ENCODE data around the gene DYNLT3.

Gene DYNLT3

GRCh38 chrX:37846558-37846933 is 825 bp downstream of the DYNLT3 start:
- H3K4me1 ChIP-seq (ENCODE audit: control insufficient read depth, insufficient read depth, low read length), result no peaks in the 10 kb centered on the region
- no peaks in the 10 kb centered on the region for H3K36me3 ChIP-seq (ENCODE audit: control insufficient read depth, insufficient read depth, low read length)
- H3K4me3 ChIP-seq (ENCODE audit: insufficient read depth, low read depth, low read length), result peak overlapping the region; percentile 58
- no peaks in the 10 kb centered on the region for H3K9me3 ChIP-seq (ENCODE audit: control insufficient read depth, low read length)
- no peaks in the 10 kb centered on the region for H3K27me3 ChIP-seq (ENCODE audit: control insufficient read depth, insufficient read depth, low read length, poor library complexity, severe bottlenecking)
- WGBS, 2 experiments, result 80 to 93% methylated on average over 1 of the region's 1 CpG
- no peak overlapping the region for H3K27ac ChIP-seq (ENCODE audit: insufficient read depth, low read depth, low read length, poor library complexity, severe bottlenecking)

GRCh38 chrX:37846141-37846540 is 1.2 kb downstream of the DYNLT3 start:
- 100% methylated on average over 2 of the region's 3 CpGs; no CpG with 5 or more reads in 1 of the 2 experiments for WGBS, 2 experiments
- Histone ChIP-seq H3K4me3 (ENCODE audit: insufficient read depth, low read depth, low read length) (no peak overlapping the region), H3K36me3 (ENCODE audit: control insufficient read depth, insufficient read depth, low read length) (no peaks in the 10 kb centered on the region), H3K4me1 (ENCODE audit: control insufficient read depth, insufficient read depth, low read length) (no peaks in the 10 kb centered on the region), H3K9me3 (ENCODE audit: control insufficient read depth, low read length) (no peaks in the 10 kb centered on the region), H3K27me3 (ENCODE audit: control insufficient read depth, insufficient read depth, low read length, poor library complexity, severe bottlenecking) (no peaks in the 10 kb centered on the region), H3K27ac (ENCODE audit: insufficient read depth, low read depth, low read length, poor library complexity, severe bottlenecking) (no peak overlapping the region)

GRCh38 chrX:37844622-37845021 is 2.7 kb downstream of the DYNLT3 start:
- Histone ChIP-seq H3K27ac (ENCODE audit: insufficient read depth, low read depth, low read length, poor library complexity, severe bottlenecking) (no peak overlapping the region), H3K4me3 (ENCODE audit: insufficient read depth, low read depth, low read length) (no peak overlapping the region), H3K36me3 (ENCODE audit: control insufficient read depth, insufficient read depth, low read length) (no peaks in the 10 kb centered on the region), H3K27me3 (ENCODE audit: control insufficient read depth, insufficient read depth, low read length, poor library complexity, severe bottlenecking) (no peaks in the 10 kb centered on the region), H3K4me1 (ENCODE audit: control insufficient read depth, insufficient read depth, low read length) (no peaks in the 10 kb centered on the region), H3K9me3 (ENCODE audit: control insufficient read depth, low read length) (no peaks in the 10 kb centered on the region)

GRCh38 chrX:37840931-37841330 is 6.4 kb downstream of the DYNLT3 start:
- H3K4me1 ChIP-seq (ENCODE audit: control insufficient read depth, insufficient read depth, low read length), result no peaks in the 10 kb centered on the region
- 83 to 93% methylated on average over 3 of the region's 3 CpGs for WGBS, 2 experiments
- H3K27me3 ChIP-seq (ENCODE audit: control insufficient read depth, insufficient read depth, low read length, poor library complexity, severe bottlenecking), result no peaks in the 10 kb centered on the region
- no peaks in the 10 kb centered on the region for H3K9me3 ChIP-seq (ENCODE audit: control insufficient read depth, low read length)
- H3K27ac ChIP-seq (ENCODE audit: insufficient read depth, low read depth, low read length, poor library complexity, severe bottlenecking), result no peak overlapping the region
- no peaks in the 10 kb centered on the region for H3K36me3 ChIP-seq (ENCODE audit: control insufficient read depth, insufficient read depth, low read length)
- no peak overlapping the region for H3K4me3 ChIP-seq (ENCODE audit: insufficient read depth, low read depth, low read length)

- Histone ChIP-seq H3K9me3 (ENCODE audit: control insufficient read depth, low read length) (no peaks in the 10 kb centered on the region), H3K36me3 (ENCODE audit: control insufficient read depth, insufficient read depth, low read length) (no peaks in the 10 kb centered on the region), H3K27ac (ENCODE audit: insufficient read depth, low read depth, low read length, poor library complexity, severe bottlenecking) (no peak overlapping the region), H3K4me1 (ENCODE audit: control insufficient read depth, insufficient read depth, low read length) (no peaks in the 10 kb centered on the region), H3K27me3 (ENCODE audit: control insufficient read depth, insufficient read depth, low read length, poor library complexity, severe bottlenecking) (no peaks in the 10 kb centered on the region), H3K4me3 (ENCODE audit: insufficient read depth, low read depth, low read length) (no peak overlapping the region)
- WGBS, 2 experiments, result 96 to 97% methylated on average over 4 of the region's 4 CpGs
These were observed 12.4 kb downstream of the DYNLT3 start for GRCh38 chrX:37834937-37835336.

GRCh38 chrX:37830371-37830770 is 17.0 kb downstream of the DYNLT3 start:
- Histone ChIP-seq H3K27ac (ENCODE audit: insufficient read depth, low read depth, low read length, poor library complexity, severe bottlenecking) (no peak overlapping the region), H3K4me3 (ENCODE audit: insufficient read depth, low read depth, low read length) (no peak overlapping the region), H3K36me3 (ENCODE audit: control insufficient read depth, insufficient read depth, low read length) (no peaks in the 10 kb centered on the region), H3K4me1 (ENCODE audit: control insufficient read depth, insufficient read depth, low read length) (no peaks in the 10 kb centered on the region), H3K9me3 (ENCODE audit: control insufficient read depth, low read length) (no peaks in the 10 kb centered on the region), H3K27me3 (ENCODE audit: control insufficient read depth, insufficient read depth, low read length, poor library complexity, severe bottlenecking) (no peaks in the 10 kb centered on the region)
- 90% methylated on average over 1 of the region's 1 CpG; no CpG with 5 or more reads in 1 of the 2 experiments for WGBS, 2 experiments

GRCh38 chrX:37829721-37830120 is 17.6 kb downstream of the DYNLT3 start:
- WGBS, 2 experiments, result 90% methylated on average over 1 of the region's 1 CpG; no CpG with 5 or more reads in 1 of the 2 experiments
- no peaks in the 10 kb centered on the region for H3K4me1 ChIP-seq (ENCODE audit: control insufficient read depth, insufficient read depth, low read length)
- no peaks in the 10 kb centered on the region for H3K27me3 ChIP-seq (ENCODE audit: control insufficient read depth, insufficient read depth, low read length, poor library complexity, severe bottlenecking)
- H3K4me3 ChIP-seq (ENCODE audit: insufficient read depth, low read depth, low read length), result no peak overlapping the region
- no peaks in the 10 kb centered on the region for H3K36me3 ChIP-seq (ENCODE audit: control insufficient read depth, insufficient read depth, low read length)
- H3K9me3 ChIP-seq (ENCODE audit: control insufficient read depth, low read length), result no peaks in the 10 kb centered on the region
- no peak overlapping the region for H3K27ac ChIP-seq (ENCODE audit: insufficient read depth, low read depth, low read length, poor library complexity, severe bottlenecking)

- 15 to 20% methylated on average over 3 of the region's 3 CpGs for WGBS, 2 experiments
- H3K4me3 ChIP-seq (ENCODE audit: insufficient read depth, low read depth, low read length), result no peak overlapping the region
These were observed 22.0 kb downstream of the DYNLT3 start for GRCh38 chrX:37825215-37825842.

GRCh38 chrX:37824491-37825214 is 22.7 kb downstream of the DYNLT3 start:
- Histone ChIP-seq H3K27ac (ENCODE audit: insufficient read depth, low read depth, low read length, poor library complexity, severe bottlenecking) (no peak overlapping the region), H3K36me3 (ENCODE audit: control insufficient read depth, insufficient read depth, low read length) (no peaks in the 10 kb centered on the region), H3K4me3 (ENCODE audit: insufficient read depth, low read depth, low read length) (no peak overlapping the region), H3K4me1 (ENCODE audit: control insufficient read depth, insufficient read depth, low read length) (no peaks in the 10 kb centered on the region), H3K9me3 (ENCODE audit: control insufficient read depth, low read length) (no peaks in the 10 kb centered on the region), H3K27me3 (ENCODE audit: control insufficient read depth, insufficient read depth, low read length, poor library complexity, severe bottlenecking) (no peaks in the 10 kb centered on the region)
- WGBS, 2 experiments, result 71 to 82% methylated on average over 1 of the region's 1 CpG

More at GRCh38 chrX:37825215-37825842, 22.0 kb downstream of the DYNLT3 start:
- H3K27ac ChIP-seq (ENCODE audit: insufficient read depth, low read depth, low read length, poor library complexity, severe bottlenecking), result no peak overlapping the region
- no peaks in the 10 kb centered on the region for H3K4me1 ChIP-seq (ENCODE audit: control insufficient read depth, insufficient read depth, low read length)
- H3K36me3 ChIP-seq (ENCODE audit: control insufficient read depth, insufficient read depth, low read length), result no peaks in the 10 kb centered on the region
- H3K27me3 ChIP-seq (ENCODE audit: control insufficient read depth, insufficient read depth, low read length, poor library complexity, severe bottlenecking), result no peaks in the 10 kb centered on the region
- H3K9me3 ChIP-seq (ENCODE audit: control insufficient read depth, low read length), result no peaks in the 10 kb centered on the region

GRCh38 chrX:37820646-37821045 is 26.7 kb downstream of the DYNLT3 start:
- Histone ChIP-seq H3K36me3 (ENCODE audit: control insufficient read depth, insufficient read depth, low read length) (no peaks in the 10 kb centered on the region), H3K4me1 (ENCODE audit: control insufficient read depth, insufficient read depth, low read length) (no peaks in the 10 kb centered on the region), H3K4me3 (ENCODE audit: insufficient read depth, low read depth, low read length) (no peak overlapping the region), H3K9me3 (ENCODE audit: control insufficient read depth, low read length) (no peaks in the 10 kb centered on the region), H3K27ac (ENCODE audit: insufficient read depth, low read depth, low read length, poor library complexity, severe bottlenecking) (no peak overlapping the region), H3K27me3 (ENCODE audit: control insufficient read depth, insufficient read depth, low read length, poor library complexity, severe bottlenecking) (no peaks in the 10 kb centered on the region)
- no CpG with 5 or more reads among the region's 1 CpG for WGBS, 2 experiments

Measured in ectodermal cell (in vitro differentiated cells).